ENCODE results near the gene USP10. TPM values are rescaled to one million over a fixed set of nuclear protein-coding genes. Genes with fewer than 3 reads are reported as not detected.

Gene USP10
- polyA plus RNA-seq, 2 of the 4 experiments (the other 2 are of a cell fraction): 61.5 to 93.5 TPM

GRCh38 chr16:84775262-84775810 lies 75.5 kb downstream of the USP10 start:
- DNase-seq (ENCODE audit: low read depth in 1 of 2, low spot score in 1 of 2) (no peak), FAIRE-seq (no peak), ATAC-seq (no peak)
- ChIA-PET CTCF (interaction anchor here (2.3 to 6.5 kb wide), 4 partner anchors 10 to 196 kb away, joined by 6 to 55 read pairs (median 14); no protein-coding TSS in a partner anchor), POLR2A (no interaction called here)
- H3K27ac ChIP-seq: no peak overlapping the region
- H3K4me1 ChIP-seq: no peaks in the 10 kb centered on the region
- no peaks in the 10 kb centered on the region for H3K9me3 ChIP-seq
- TF ChIP-seq POLR2AphosphoS2 (conservative IDR thresholded peaks at IDR 0.05; ENCODE audit: low read length) (no peak), HOXB5 (CRISPR knock-in tag; IDR thresholded peaks at IDR 0.05) (no peak), NFE2L2 (conservative IDR thresholded peaks at IDR 0.05; ENCODE audit: low read length) (no peak), KDM1A (IDR thresholded peaks at IDR 0.05; ENCODE audit: low read depth) (no peak), RAD21 (conservative IDR thresholded peaks at IDR 0.05 in 1 of 2, IDR thresholded peaks at IDR 0.05 in 1 of 2) (no peak), MAZ (IDR thresholded peaks at IDR 0.05; ENCODE audit: borderline replicate concordance, low read depth, low read length) (no peak), EHMT2 (IDR thresholded peaks at IDR 0.05; ENCODE audit: low read depth) (no peak)
- no peak overlapping the region for H3K4me3 ChIP-seq
- 91% methylated on average over 13 of the region's 14 CpGs for WGBS (ENCODE audit: missing lambda C conversion rate)
- H3K4me2 ChIP-seq: no peak overlapping the region

GRCh38 chr16:84777435-84777834 lies 77.6 kb downstream of the USP10 start:
- H3K4me3 ChIP-seq: no peak overlapping the region
- H3K4me1 ChIP-seq: no peaks in the 10 kb centered on the region
- no peak overlapping the region for H3K27ac ChIP-seq
- H3K4me2 ChIP-seq: no peak overlapping the region
- no peak for DNase-seq (ENCODE audit: low read depth in 1 of 2, low spot score in 1 of 2)
- no peaks in the 10 kb centered on the region for H3K9me3 ChIP-seq
- TF ChIP-seq HOXB13 (CRISPR knock-in tag; IDR thresholded peaks at IDR 0.05; ENCODE audit: low read depth) (no peak), JUNB (IDR thresholded peaks at IDR 0.05) (no peak), BHLHE40 (IDR thresholded peaks at IDR 0.05; ENCODE audit: low read depth, low read length) (no peak), BCL3 (IDR thresholded peaks at IDR 0.05) (no peak), HOXB5 (CRISPR knock-in tag; IDR thresholded peaks at IDR 0.05) (no peak), ZSCAN20 (CRISPR knock-in tag; IDR thresholded peaks at IDR 0.05) (no peak), FOSB (CRISPR knock-in tag; IDR thresholded peaks at IDR 0.05) (no peak), NFE2L2 (conservative IDR thresholded peaks at IDR 0.05; ENCODE audit: low read length) (no peak), RAD21 (conservative IDR thresholded peaks at IDR 0.05 in 1 of 2, IDR thresholded peaks at IDR 0.05 in 1 of 2) (no peak), SREBF2 (IDR thresholded peaks at IDR 0.05) (no peak), RARB (CRISPR knock-in tag; IDR thresholded peaks at IDR 0.05) (no peak), EP300 (IDR thresholded peaks at IDR 0.05) (no peak), RFX5 (IDR thresholded peaks at IDR 0.05) (no peak), MAFK (IDR thresholded peaks at IDR 0.05; ENCODE audit: partially characterized antibody) (no peak), KDM1A (IDR thresholded peaks at IDR 0.05; ENCODE audit: low read depth) (no peak), CHD4 (IDR thresholded peaks at IDR 0.05; ENCODE audit: borderline replicate concordance) (no peak), JUN (IDR thresholded peaks at IDR 0.05) (no peak)
- ATAC-seq: no peak
- 97% methylated on average over 5 of the region's 5 CpGs for WGBS (ENCODE audit: missing lambda C conversion rate)
- no peak for FAIRE-seq
- ChIA-PET CTCF (interaction anchor here (0.6 to 3.8 kb wide), 5 partner anchors 17 to 194 kb away, joined by 3 to 13 read pairs (median 3); no protein-coding TSS in a partner anchor), POLR2A (no interaction called here)

GRCh38 chr16:84778720-84779119 lies 78.9 kb downstream of the USP10 start:
- no peak for ATAC-seq
- no peak overlapping the region for H3K4me3 ChIP-seq
- ChIA-PET POLR2A (no interaction called here), CTCF (no interaction called here)
- H3K27ac ChIP-seq: no peak overlapping the region
- H3K9me3 ChIP-seq: no peaks in the 10 kb centered on the region
- WGBS (ENCODE audit: missing lambda C conversion rate): 97% methylated on average over 18 of the region's 18 CpGs
- H3K4me1 ChIP-seq: no peaks in the 10 kb centered on the region
- no peak for DNase-seq (ENCODE audit: low read depth in 1 of 2, low spot score in 1 of 2)
- no peak for FAIRE-seq
- H3K4me2 ChIP-seq: no peak overlapping the region
- TF ChIP-seq HOXB13 (CRISPR knock-in tag; IDR thresholded peaks at IDR 0.05; ENCODE audit: low read depth): no peak
- no peak for TF ChIP-seq ATOH8 (CRISPR knock-in tag; IDR thresholded peaks at IDR 0.05; ENCODE audit: low read depth)
- TF ChIP-seq JUNB (IDR thresholded peaks at IDR 0.05): no peak
- no peak for TF ChIP-seq TFCP2L1 (CRISPR knock-in tag; IDR thresholded peaks at IDR 0.05)
- TF ChIP-seq MAFK (IDR thresholded peaks at IDR 0.05; ENCODE audit: partially characterized antibody): no peak
- no peak for TF ChIP-seq SREBF2 (IDR thresholded peaks at IDR 0.05)
- TF ChIP-seq HOXB5 (CRISPR knock-in tag; IDR thresholded peaks at IDR 0.05): no peak
- no peak for TF ChIP-seq REST (IDR thresholded peaks at IDR 0.05)
- no peak for TF ChIP-seq ZFP36 (IDR thresholded peaks at IDR 0.05; ENCODE audit: borderline replicate concordance, partially characterized antibody)
- no peak for TF ChIP-seq CEBPB (IDR thresholded peaks at IDR 0.05)
- no peak for TF ChIP-seq EHF (CRISPR knock-in tag; IDR thresholded peaks at IDR 0.05)
- TF ChIP-seq FOSL2 (IDR thresholded peaks at IDR 0.05): no peak
- no peak for TF ChIP-seq FOSL2 (CRISPR knock-in tag; IDR thresholded peaks at IDR 0.05)
- no peak for TF ChIP-seq JUN (IDR thresholded peaks at IDR 0.05)
- no peak for TF ChIP-seq PBX3 (IDR thresholded peaks at IDR 0.05)

Data from A549 (cell line).